ENCODE measurements around the gene FGF4. TPM values are rescaled to one million over a fixed set of nuclear protein-coding genes. Genes with fewer than 3 reads are reported as not detected.

Gene FGF4
- total RNA-seq, 1 experiment from 2014 or later: 5.9 TPM

DNA sequence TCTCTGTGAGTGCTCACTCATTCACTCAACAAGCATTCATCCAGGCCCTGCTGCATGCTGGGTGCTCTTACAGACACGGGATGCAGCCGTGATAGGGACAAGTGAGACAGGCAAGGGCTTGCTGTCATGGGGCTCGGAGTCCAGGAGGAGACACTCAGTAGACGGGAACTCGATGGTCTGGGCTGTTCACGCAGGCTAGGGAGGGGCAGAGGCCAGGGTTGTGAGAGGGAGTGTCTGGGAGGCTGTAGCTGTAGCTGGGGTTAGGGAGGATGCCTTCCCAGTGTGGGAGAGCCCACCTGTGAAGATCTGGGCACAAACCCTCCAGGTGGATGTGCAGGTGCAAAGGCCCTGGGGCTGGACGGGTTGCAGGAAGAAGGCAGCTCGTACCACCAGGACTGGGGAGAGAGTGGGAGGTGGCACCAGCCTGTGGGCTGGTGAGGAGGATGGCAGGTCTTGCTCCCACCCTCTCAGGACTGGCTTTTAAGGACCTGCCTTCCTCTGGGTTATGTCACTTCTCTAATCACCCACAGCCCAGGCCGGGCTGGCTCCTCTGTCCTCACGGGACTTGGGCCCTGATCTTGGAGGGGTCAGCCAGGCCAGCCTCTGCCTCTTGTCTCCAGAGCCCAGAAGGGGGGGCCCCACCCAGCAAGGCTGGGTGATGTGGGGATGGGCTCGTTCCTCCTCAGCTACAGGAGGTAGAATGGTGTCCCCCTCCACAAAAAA, 24.1 kb downstream of the FGF4 start (continued):
- TF ChIP-seq JUN (CRISPR knock-in tag; IDR thresholded peaks at IDR 0.05) (no peak), ZNF512 (CRISPR knock-in tag; IDR thresholded peaks at IDR 0.05; ENCODE audit: borderline replicate concordance) (no peak)

GRCh38 chr11:69750108-69750850, 24.9 kb downstream of the FGF4 start:
- no peak overlapping the region for H3K4me3 Mint-ChIP-seq
- ChIA-PET POLR2A (no interaction called here), CTCF (interaction anchor here (1.2 to 1.3 kb wide), 2 partner anchors 29 to 32 kb away, joined by 3 to 4 read pairs; no protein-coding TSS in a partner anchor)
- H3K27me3 Mint-ChIP-seq (ENCODE audit: low read depth): no peaks in the 10 kb centered on the region; the same call in 1 of the 2 replicates
- DNase-seq (ENCODE audit: low spot score) (peak; percentile 21), ATAC-seq (peak; percentile 22)
- peak overlapping the region; percentile 63; the same call in 1 of the 2 replicates for H3K27ac Mint-ChIP-seq
- no peaks in the 10 kb centered on the region for H3K9me3 Mint-ChIP-seq
- TF ChIP-seq ZNF121 (CRISPR knock-in tag; IDR thresholded peaks at IDR 0.05): peak; percentile 77; the same call in 1 of the 2 replicates
- TF ChIP-seq EMX1 (CRISPR knock-in tag; IDR thresholded peaks at IDR 0.05): no peak
- no peak for TF ChIP-seq ZNF512 (CRISPR knock-in tag; IDR thresholded peaks at IDR 0.05; ENCODE audit: borderline replicate concordance)
- 0 out of 2 replicates have a peak, but pooled peaks have one; percentile 8 for TF ChIP-seq ZNF423 (CRISPR knock-in tag; IDR thresholded peaks at IDR 0.05)
- TF ChIP-seq, protein P1, sequence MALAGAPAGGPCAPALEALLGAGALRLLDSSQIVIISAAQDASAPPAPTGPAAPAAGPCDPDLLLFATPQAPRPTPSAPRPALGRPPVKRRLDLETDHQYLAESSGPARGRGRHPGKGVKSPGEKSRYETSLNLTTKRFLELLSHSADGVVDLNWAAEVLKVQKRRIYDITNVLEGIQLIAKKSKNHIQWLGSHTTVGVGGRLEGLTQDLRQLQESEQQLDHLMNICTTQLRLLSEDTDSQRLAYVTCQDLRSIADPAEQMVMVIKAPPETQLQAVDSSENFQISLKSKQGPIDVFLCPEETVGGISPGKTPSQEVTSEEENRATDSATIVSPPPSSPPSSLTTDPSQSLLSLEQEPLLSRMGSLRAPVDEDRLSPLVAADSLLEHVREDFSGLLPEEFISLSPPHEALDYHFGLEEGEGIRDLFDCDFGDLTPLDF (CRISPR knock-in tag; IDR thresholded peaks at IDR 0.05): no peak
- no peak for TF ChIP-seq FOXK1 (CRISPR knock-in tag; IDR thresholded peaks at IDR 0.05)
- H3K36me3 Mint-ChIP-seq: no peaks in the 10 kb centered on the region
- peaks cover 31% of the 10 kb centered on the region for H3K4me1 Mint-ChIP-seq

DNA sequence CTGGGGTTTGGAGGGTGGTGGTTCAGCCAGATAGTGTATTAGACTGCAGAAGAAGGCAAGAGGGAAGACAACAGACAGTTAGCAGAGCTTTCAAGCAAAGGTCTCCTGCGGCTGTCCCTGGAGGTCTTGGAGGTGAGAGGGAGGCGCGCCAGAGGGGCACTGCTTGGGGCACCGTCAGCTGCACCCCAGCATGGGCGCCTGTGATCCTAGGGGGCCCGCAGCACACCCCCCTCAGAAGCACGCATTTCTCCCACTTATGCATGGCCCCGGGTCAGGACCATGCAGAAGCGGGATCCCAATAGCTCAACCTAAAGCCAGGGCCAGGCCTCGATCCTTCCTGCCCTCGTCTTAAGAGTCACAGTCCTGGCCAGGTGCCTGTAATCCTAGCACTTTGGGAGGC, 26.5 kb downstream of the FGF4 start:
- DNase-seq (ENCODE audit: low spot score) (no peak), ATAC-seq (peak; percentile 8; the same call in 1 of the 2 replicates)
- H3K36me3 Mint-ChIP-seq: no peaks in the 10 kb centered on the region
- H3K9me3 Mint-ChIP-seq: no peaks in the 10 kb centered on the region
- POLR2A ChIA-PET: no interaction called here
- peak overlapping the region; percentile 47; the same call in 1 of the 2 replicates for H3K27ac Mint-ChIP-seq
- CTCF ChIA-PET: no interaction called here
- no peaks in the 10 kb centered on the region; the same call in 1 of the 2 replicates for H3K27me3 Mint-ChIP-seq (ENCODE audit: low read depth)
- H3K4me1 Mint-ChIP-seq: peaks cover 37% of the 10 kb centered on the region
- H3K4me3 Mint-ChIP-seq: no peak overlapping the region
- TF ChIP-seq GRHL2 (CRISPR knock-in tag; IDR thresholded peaks at IDR 0.05; ENCODE audit: insufficient replicate concordance, severe bottlenecking): no peak
- no peak for TF ChIP-seq ATF1 (CRISPR knock-in tag; IDR thresholded peaks at IDR 0.05)
- no peak for TF ChIP-seq USF2 (CRISPR knock-in tag; IDR thresholded peaks at IDR 0.05)
- no peak for TF ChIP-seq CBFB (CRISPR knock-in tag; IDR thresholded peaks at IDR 0.05; ENCODE audit: low read depth)
- TF ChIP-seq FOXP1 (CRISPR knock-in tag; IDR thresholded peaks at IDR 0.05; ENCODE audit: borderline replicate concordance): no peak
- no peak for TF ChIP-seq NFATC4 (CRISPR knock-in tag; IDR thresholded peaks at IDR 0.05)
- TF ChIP-seq, protein P2, sequence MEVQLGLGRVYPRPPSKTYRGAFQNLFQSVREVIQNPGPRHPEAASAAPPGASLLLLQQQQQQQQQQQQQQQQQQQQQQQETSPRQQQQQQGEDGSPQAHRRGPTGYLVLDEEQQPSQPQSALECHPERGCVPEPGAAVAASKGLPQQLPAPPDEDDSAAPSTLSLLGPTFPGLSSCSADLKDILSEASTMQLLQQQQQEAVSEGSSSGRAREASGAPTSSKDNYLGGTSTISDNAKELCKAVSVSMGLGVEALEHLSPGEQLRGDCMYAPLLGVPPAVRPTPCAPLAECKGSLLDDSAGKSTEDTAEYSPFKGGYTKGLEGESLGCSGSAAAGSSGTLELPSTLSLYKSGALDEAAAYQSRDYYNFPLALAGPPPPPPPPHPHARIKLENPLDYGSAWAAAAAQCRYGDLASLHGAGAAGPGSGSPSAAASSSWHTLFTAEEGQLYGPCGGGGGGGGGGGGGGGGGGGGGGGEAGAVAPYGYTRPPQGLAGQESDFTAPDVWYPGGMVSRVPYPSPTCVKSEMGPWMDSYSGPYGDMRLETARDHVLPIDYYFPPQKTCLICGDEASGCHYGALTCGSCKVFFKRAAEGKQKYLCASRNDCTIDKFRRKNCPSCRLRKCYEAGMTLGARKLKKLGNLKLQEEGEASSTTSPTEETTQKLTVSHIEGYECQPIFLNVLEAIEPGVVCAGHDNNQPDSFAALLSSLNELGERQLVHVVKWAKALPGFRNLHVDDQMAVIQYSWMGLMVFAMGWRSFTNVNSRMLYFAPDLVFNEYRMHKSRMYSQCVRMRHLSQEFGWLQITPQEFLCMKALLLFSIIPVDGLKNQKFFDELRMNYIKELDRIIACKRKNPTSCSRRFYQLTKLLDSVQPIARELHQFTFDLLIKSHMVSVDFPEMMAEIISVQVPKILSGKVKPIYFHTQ (CRISPR knock-in tag; IDR thresholded peaks at IDR 0.05): no peak
